Measurements from ENCODE around the gene HOGA1. TPM values are rescaled to one million over a fixed set of nuclear protein-coding genes. Genes with fewer than 3 reads are reported as not detected.
"Not testable (repeated sequence)": the region's sequence is repeated elsewhere in the genome, so short reads cannot be mapped to it uniquely, and the experiment has no call there.

HOGA1 gene
- total RNA-seq, 2 donors from 2014 or later, result 1.0 to 2.7 TPM

- H3K4me1 ChIP-seq (replicated peaks), result no peaks in the 10 kb centered on the region
- intact Hi-C loops (cut with DNase I), result no loop called here
- no peaks in the 10 kb centered on the region for H3K36me3 ChIP-seq
- H3K27ac ChIP-seq, result no peak overlapping the region
- H3K9me3 ChIP-seq, result no peaks in the 10 kb centered on the region
- H3K4me3 ChIP-seq, result no peak overlapping the region
- no peak for DNase-seq (ENCODE audit: low spot score)
- TF ChIP-seq POLR2A (IDR thresholded peaks at IDR 0.05), result no peak
- TF ChIP-seq CTCF (IDR thresholded peaks at IDR 0.05), result no peak
- TF ChIP-seq POLR2AphosphoS5 (IDR thresholded peaks at IDR 0.05), result no peak
- no peaks in the 10 kb centered on the region for H3K27me3 ChIP-seq (replicated peaks; ENCODE audit: insufficient read depth)
These were observed 46.9 kb downstream of the HOGA1 start for GRCh38 chr10:97631098-97631497.

- peak; percentile 88 for TF ChIP-seq POLR2AphosphoS5 (IDR thresholded peaks at IDR 0.05)
- TF ChIP-seq POLR2A (IDR thresholded peaks at IDR 0.05), result no peak
- no peak for TF ChIP-seq CTCF (IDR thresholded peaks at IDR 0.05)
- peak; percentile 92 for DNase-seq (ENCODE audit: low spot score)
- 4% methylated on average over 59 of the region's 62 CpGs for WGBS
- Histone ChIP-seq H3K4me1 (replicated peaks) (no peaks in the 10 kb centered on the region), H3K27me3 (replicated peaks; ENCODE audit: insufficient read depth) (no peaks in the 10 kb centered on the region), H3K4me3 (peak within 1 kb of the TSS; percentile 68 to 78), H3K36me3 (no peaks in the 10 kb centered on the region), H3K27ac (peak within 1 kb of the TSS; percentile 54 to 67), H3K9me3 (no peaks in the 10 kb centered on the region)
- intact Hi-C loops (cut with DNase I), result no loop called here
These were observed 49.0 kb downstream of the HOGA1 start, which contains the start of gene MORN4 for GRCh38 chr10:97632949-97633884. Gene MORN4 (minus strand): TSS chr10:97633500. CDS start chr10:97619653, 13,847 bp downstream.

- 86% methylated on average over 8 of the region's 8 CpGs for WGBS
- H3K4me3 ChIP-seq, result peak overlapping the region; percentile 68 to 78
- no peaks in the 10 kb centered on the region for H3K36me3 ChIP-seq
- H3K27ac ChIP-seq, result peak overlapping the region; percentile 54 to 67
- H3K4me1 ChIP-seq (replicated peaks), result no peaks in the 10 kb centered on the region
- no peaks in the 10 kb centered on the region for H3K27me3 ChIP-seq (replicated peaks; ENCODE audit: insufficient read depth)
- H3K9me3 ChIP-seq, result no peaks in the 10 kb centered on the region
- TF ChIP-seq CTCF (IDR thresholded peaks at IDR 0.05) (peak in 1 of 4 experiments; percentile 27), POLR2A (IDR thresholded peaks at IDR 0.05) (no peak)
- intact Hi-C loops (cut with DNase I), result no loop called here
- no peak for DNase-seq (ENCODE audit: low spot score)
These were observed 49.7 kb downstream of the HOGA1 start for GRCh38 chr10:97633921-97634320.

GRCh38 chr10:97635577-97635976, 51.4 kb downstream of the HOGA1 start:
- no peak overlapping the region for H3K4me3 ChIP-seq
- WGBS, result 96% methylated on average over 1 of the region's 1 CpG
- H3K27me3 ChIP-seq (replicated peaks; ENCODE audit: insufficient read depth), result no peaks in the 10 kb centered on the region
- TF ChIP-seq POLR2AphosphoS5 (IDR thresholded peaks at IDR 0.05), result no peak
- TF ChIP-seq CTCF (IDR thresholded peaks at IDR 0.05), result no peak
- TF ChIP-seq POLR2A (IDR thresholded peaks at IDR 0.05), result no peak
- no peak for DNase-seq (ENCODE audit: low spot score)
- H3K36me3 ChIP-seq, result no peaks in the 10 kb centered on the region
- no peaks in the 10 kb centered on the region for H3K9me3 ChIP-seq
- intact Hi-C loops (cut with DNase I), result no loop called here
- no peak overlapping the region for H3K27ac ChIP-seq
- no peaks in the 10 kb centered on the region for H3K4me1 ChIP-seq (replicated peaks)

- intact Hi-C loops (cut with DNase I); H3K27ac ChIP-seq; H3K27me3 ChIP-seq (replicated peaks; ENCODE audit: insufficient read depth); H3K36me3 ChIP-seq; H3K4me1 ChIP-seq (replicated peaks); DNase-seq (ENCODE audit: low spot score); H3K4me3 ChIP-seq; H3K9me3 ChIP-seq: not testable (repeated sequence)
- 83% methylated on average over 3 of the region's 3 CpGs for whole genome bisulfite sequencing
These were observed 54.9 kb downstream of the HOGA1 start for GRCh38 chr10:97639090-97639489.
